GM18498 (cell line): ENCODE measurements around the gene HTR6.

Experiments
- ATAC-seq: cut with Tn5 transposase; IDR thresholded peaks from one replicate; pipeline ENCODE4 v1.9.1; 2021; ENCODE audit warnings: mild to moderate bottlenecking, moderate library complexity; ENCODE audit not compliant: unreplicated experiment

HTR6 gene

GRCh38 chr1:19656134-19656779 is 8.4 kb upstream of the HTR6 start:
- no peak for ATAC-seq

DNA sequence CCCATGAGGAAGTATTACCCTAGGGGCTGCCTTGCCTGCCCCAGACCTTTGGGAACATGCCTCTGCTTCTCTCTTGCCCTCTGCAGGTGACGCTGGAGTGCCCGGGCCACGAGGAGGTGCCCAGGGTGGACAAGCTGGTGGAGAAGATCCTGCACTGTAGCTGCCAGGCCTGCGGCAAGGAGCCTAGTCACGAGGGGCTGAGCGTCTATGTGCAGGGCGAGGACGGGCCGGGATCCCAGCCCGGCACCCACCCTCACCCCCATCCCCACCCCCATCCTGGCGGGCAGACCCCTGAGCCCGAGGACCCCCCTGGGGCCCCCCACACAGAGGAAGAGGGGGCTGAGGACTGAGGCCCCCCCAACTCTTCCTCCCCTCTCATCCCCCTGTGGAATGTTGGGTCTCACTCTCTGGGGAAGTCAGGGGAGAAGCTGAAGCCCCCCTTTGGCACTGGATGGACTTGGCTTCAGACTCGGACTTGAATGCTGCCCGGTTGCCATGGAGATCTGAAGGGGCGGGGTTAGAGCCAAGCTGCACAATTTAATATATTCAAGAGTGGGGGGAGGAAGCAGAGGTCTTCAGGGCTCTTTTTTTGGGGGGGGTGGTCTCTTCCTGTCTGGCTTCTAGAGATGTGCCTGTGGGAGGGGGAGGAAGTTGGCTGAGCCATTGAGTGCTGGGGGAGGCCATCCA is 7.8 kb upstream of the HTR6 start:
- no peak for ATAC-seq

- no peak for ATAC-seq
Measured at GRCh38 chr1:19657511-19657910, 7.2 kb upstream of the HTR6 start.

- ATAC-seq, result no peak
Measured at GRCh38 chr1:19658186-19658585, 6.5 kb upstream of the HTR6 start.

GRCh38 chr1:19661721-19662228 is 2.9 kb upstream of the HTR6 start:
- no peak for ATAC-seq

GRCh38 chr1:19662313-19662712 is 2.4 kb upstream of the HTR6 start:
- ATAC-seq, result no peak

GRCh38 chr1:19665186-19665495 is 466 bp downstream of the HTR6 start:
- no peak for ATAC-seq

DNA sequence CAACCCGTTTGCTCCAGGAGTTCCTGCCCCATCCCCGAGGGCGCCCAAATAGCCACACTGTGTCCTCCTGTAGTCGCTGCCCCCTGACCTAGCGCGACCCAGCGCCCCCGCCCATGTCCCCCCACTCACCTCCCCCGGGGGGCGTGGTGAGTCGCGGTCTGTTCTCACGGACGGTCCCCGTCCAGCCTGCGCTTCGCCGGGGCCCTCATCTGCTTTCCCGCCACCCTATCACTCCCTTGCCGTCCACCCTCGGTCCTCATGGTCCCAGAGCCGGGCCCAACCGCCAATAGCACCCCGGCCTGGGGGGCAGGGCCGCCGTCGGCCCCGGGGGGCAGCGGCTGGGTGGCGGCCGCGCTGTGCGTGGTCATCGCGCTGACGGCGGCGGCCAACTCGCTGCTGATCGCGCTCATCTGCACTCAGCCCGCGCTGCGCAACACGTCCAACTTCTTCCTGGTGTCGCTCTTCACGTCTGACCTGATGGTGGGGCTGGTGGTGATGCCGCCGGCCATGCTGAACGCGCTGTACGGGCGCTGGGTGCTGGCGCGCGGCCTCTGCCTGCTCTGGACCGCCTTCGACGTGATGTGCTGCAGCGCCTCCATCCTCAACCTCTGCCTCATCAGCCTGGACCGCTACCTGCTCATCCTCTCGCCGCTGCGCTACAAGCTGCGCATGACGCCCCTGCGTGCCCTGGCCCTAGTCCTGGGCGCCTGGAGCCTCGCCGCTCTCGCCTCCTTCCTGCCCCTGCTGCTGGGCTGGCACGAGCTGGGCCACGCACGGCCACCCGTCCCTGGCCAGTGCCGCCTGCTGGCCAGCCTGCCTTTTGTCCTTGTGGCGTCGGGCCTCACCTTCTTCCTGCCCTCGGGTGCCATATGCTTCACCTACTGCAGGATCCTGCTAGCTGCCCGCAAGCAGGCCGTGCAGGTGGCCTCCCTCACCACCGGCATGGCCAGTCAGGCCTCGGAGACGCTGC is 1.1 kb downstream of the HTR6 start:
- no peak for ATAC-seq

GRCh38 chr1:19668888-19669287 is 4.2 kb downstream of the HTR6 start:
- ATAC-seq, result no peak

DNA sequence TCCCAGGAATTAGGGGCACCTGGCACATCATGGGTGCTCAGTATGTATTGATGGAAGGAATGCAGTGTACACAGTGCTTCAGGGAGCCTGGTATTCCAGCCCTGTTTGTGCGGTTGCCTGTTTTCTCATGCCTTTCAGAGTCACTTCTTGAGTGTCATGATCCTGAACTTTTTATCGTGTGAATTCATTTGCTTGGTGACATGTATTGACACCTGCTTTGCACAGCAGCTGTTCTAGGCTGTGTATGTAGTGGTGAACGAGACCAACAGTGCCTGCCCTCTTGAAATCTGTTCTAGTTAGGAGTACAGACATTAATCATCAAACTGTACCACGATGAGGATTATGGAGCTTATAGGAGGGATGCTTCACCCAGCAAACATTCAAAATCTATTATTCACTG is 6.1 kb downstream of the HTR6 start:
- no peak for ATAC-seq

DNA sequence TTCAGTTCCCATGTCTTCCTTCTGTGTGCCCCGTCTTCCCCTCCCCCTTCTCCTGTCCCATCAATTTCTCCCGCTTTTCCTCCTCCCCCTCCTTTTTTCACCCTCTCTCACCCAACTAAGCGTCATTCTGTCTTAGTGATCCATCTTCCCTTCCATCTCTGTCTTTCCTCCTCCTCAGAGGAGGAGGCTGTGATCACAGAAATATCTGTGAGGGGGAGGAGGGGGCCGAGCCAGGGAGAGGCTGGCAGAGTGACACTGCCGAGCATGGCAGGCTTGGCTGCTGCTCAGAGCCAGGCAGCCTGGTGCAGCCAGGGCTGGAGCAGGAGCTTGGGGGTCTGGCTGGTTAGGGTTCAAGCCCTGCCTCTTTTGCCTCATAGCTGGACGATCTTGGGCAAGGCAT is 7.6 kb downstream of the HTR6 start:
- ATAC-seq, result no peak

GRCh38 chr1:19675797-19676196 is 11.1 kb downstream of the HTR6 start:
- no peak for ATAC-seq

DNA sequence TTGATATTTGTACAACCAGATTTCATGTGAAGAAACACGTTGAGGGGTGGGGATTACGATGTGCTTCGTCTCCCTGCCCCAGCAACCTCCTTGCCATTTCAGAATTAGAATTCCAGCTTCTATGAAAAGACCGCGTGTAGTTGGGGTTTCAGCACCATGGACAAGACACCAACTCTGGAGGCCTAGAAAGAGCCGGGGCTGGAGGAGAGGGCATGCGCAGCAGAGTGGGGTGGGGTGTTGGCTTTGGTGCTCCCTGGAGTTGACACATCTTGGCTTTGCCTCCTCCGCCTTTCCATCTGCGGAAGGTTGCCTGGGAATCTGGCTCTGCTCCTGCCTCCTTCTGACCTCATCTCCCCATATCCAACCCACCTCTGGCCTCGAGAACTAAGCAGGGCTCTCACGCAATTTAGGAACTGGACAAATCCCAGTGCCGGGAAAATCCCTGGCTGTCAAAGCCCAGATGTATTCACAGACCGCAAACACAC is 11.8 kb downstream of the HTR6 start:
- ATAC-seq, result no peak

- ATAC-seq, result no peak
Measured at GRCh38 chr1:19678493-19678892, 13.8 kb downstream of the HTR6 start.

GRCh38 chr1:19678931-19679453 is 14.3 kb downstream of the HTR6 start:
- no peak for ATAC-seq

DNA sequence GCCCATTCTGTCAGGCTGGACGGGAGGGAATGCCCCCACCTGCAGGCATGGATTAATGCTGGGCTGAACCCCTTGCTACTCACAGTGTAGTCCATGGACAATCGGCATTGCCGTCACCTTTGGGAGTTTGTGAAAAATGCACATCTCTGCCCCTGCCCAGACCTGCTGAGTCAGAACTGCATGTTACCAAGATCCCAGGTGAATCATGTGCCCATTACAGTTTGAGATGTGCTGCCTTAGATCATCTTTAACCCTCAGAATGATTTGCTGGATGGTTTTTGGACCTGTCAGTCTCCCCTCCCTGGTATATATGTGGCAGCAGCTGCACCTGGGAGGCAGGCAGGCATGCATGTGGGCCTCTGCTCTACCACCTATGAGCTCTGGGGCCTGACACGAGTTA is 15.0 kb downstream of the HTR6 start:
- no peak for ATAC-seq

DNA sequence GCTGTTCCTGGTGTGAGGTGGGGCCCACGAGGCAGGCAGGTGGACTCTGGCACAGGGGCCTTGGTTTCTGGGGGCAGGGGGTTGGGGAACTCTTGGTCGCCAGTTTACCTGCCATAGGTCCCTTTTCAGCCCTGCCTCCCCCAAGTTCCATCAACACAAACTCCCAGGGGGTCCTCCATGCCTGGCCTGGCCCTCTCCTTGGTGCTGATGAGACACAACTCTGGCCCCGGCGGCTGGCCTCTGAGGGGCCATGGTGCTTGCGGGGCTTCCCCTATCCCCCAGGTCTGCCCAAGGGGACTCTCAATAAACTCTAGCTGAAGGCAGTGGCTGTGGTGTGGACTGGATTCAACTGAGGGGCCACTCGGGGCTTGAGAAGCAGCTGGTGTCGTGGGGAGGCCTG is 16.0 kb downstream of the HTR6 start:
- ATAC-seq, result no peak

DNA sequence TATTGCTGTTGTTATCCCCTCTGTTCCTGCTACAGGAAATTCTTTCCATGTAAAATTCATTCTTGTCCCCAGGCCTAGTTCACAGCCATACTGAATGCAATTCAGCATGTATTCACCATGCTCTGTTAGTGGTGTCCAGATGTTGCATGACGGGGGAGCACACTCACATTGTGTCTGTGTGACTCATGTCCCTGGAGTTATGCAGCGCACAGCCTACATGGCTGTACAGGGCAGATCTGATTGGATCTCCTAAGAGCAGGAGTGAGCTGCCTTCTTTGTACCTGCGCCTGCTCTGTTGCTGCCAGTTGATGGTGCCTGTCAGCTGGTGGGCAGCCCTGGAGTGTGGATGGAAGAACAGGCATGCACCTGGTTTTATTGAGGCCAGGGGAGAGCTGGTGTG is 17.6 kb downstream of the HTR6 start:
- ATAC-seq, result no peak

DNA sequence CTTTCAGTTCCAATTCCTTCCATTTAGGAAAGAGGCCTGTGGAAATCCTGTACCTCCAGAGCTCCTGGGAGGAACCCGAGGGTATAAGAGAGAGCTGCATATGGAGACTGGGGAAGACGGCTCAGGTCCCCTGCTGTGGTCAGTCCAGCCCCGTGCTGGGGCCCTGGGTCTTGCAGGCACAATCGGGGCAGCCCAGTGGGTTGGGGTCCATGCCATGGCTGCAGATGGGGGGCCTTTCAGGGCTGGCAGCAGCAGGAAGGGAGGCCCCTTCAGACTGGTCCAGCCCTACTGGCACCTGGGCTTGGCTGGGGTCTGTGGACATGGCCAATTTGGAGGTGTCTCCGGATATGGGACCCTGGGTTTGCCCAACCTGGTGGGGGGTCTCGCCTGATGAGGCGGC is 18.2 kb downstream of the HTR6 start:
- no peak for ATAC-seq

GRCh38 chr1:19683351-19683750 is 18.7 kb downstream of the HTR6 start:
- no peak for ATAC-seq

DNA sequence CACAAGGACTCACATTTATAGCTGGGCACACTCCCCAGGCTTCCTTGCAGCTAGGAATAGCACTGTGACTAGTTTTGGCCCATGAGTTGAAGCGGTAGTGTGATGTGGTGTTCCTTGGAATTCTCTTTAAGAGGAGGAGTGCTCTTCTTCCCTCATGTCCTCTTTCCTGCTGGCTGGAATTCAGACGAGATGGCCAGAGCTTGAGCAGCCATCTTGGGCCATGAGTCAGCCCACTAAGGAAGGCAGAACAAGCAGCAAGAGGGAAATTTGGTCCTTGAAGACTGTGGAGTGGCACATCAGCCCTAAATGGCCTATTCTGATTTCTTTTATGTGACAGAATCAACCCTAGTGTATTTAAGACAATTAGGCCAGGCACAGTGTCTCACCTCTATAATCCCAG is 20.0 kb downstream of the HTR6 start:
- ATAC-seq, result no peak
